WTC11 (cell line): Measurements from ENCODE around the gene FGB.

Experiments
- NR2C2 ChIP-seq: sonication (generic); formaldehyde crosslinking; IDR thresholded peaks from 2 replicates; pipeline ENCODE4 v1.8.0; 2022; ENCODE audit warnings: mild to moderate bottlenecking, missing genetic modification reagents
- SOX15 ChIP-seq: fragments of 250-450 bp; sonication (Bioruptor Pico); IDR thresholded peaks from 2 replicates; pipeline ENCODE4 v1.9.0; 2021; ENCODE audit warnings: mild to moderate bottlenecking
- SP1 ChIP-seq: sonication (generic); formaldehyde crosslinking; conservative IDR thresholded peaks from 2 replicates; pipeline ENCODE4 v1.8.1; 2022; ENCODE audit warnings: missing genetic modification reagents
- TF ChIP-seq, protein P1 (sequence below): fragments of 200-600 bp; IDR thresholded peaks from 2 replicates; pipeline ENCODE4 v1.8.0; 2022; ENCODE audit warnings: antibody characterized with exemption
- TF ChIP-seq, protein P2 (sequence below): sonication (generic); formaldehyde crosslinking; IDR thresholded peaks from 2 replicates; pipeline ENCODE4 v1.8.1; 2023; ENCODE audit warnings: mild to moderate bottlenecking, missing genetic modification reagents, borderline replicate concordance

DNA sequence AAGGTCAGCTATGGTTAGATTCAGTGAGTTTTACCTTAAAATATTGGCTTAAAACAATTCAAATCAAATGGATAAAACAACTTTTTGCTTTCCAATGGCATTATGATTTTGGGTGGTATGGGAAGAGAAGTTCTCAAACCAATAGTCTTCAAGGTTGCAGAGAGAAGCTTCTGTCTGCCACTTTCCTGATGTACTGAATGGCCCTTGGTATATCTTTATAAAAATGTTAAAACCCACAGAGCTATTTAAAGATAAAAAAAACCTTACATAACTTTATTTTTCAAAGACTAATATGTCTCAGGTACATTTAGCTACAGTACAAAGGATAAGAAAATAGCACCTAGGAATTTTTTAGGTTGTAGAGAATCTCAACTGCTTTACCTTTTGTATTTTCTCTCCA, 20.9 kb downstream of the FGB start:
- TF ChIP-seq, protein P1, sequence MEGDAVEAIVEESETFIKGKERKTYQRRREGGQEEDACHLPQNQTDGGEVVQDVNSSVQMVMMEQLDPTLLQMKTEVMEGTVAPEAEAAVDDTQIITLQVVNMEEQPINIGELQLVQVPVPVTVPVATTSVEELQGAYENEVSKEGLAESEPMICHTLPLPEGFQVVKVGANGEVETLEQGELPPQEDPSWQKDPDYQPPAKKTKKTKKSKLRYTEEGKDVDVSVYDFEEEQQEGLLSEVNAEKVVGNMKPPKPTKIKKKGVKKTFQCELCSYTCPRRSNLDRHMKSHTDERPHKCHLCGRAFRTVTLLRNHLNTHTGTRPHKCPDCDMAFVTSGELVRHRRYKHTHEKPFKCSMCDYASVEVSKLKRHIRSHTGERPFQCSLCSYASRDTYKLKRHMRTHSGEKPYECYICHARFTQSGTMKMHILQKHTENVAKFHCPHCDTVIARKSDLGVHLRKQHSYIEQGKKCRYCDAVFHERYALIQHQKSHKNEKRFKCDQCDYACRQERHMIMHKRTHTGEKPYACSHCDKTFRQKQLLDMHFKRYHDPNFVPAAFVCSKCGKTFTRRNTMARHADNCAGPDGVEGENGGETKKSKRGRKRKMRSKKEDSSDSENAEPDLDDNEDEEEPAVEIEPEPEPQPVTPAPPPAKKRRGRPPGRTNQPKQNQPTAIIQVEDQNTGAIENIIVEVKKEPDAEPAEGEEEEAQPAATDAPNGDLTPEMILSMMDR = no peak
- TF ChIP-seq NR2C2 (CRISPR knock-in tag) (no peak), SOX15 (no peak), SP1 (CRISPR knock-in tag) (no peak)
- TF ChIP-seq, protein P2, sequence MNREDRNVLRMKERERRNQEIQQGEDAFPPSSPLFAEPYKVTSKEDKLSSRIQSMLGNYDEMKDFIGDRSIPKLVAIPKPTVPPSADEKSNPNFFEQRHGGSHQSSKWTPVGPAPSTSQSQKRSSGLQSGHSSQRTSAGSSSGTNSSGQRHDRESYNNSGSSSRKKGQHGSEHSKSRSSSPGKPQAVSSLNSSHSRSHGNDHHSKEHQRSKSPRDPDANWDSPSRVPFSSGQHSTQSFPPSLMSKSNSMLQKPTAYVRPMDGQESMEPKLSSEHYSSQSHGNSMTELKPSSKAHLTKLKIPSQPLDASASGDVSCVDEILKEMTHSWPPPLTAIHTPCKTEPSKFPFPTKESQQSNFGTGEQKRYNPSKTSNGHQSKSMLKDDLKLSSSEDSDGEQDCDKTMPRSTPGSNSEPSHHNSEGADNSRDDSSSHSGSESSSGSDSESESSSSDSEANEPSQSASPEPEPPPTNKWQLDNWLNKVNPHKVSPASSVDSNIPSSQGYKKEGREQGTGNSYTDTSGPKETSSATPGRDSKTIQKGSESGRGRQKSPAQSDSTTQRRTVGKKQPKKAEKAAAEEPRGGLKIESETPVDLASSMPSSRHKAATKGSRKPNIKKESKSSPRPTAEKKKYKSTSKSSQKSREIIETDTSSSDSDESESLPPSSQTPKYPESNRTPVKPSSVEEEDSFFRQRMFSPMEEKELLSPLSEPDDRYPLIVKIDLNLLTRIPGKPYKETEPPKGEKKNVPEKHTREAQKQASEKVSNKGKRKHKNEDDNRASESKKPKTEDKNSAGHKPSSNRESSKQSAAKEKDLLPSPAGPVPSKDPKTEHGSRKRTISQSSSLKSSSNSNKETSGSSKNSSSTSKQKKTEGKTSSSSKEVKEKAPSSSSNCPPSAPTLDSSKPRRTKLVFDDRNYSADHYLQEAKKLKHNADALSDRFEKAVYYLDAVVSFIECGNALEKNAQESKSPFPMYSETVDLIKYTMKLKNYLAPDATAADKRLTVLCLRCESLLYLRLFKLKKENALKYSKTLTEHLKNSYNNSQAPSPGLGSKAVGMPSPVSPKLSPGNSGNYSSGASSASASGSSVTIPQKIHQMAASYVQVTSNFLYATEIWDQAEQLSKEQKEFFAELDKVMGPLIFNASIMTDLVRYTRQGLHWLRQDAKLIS (CRISPR knock-in tag) = no peak
